Testis (tissue), 3 donors: Measurements from ENCODE around the gene SLC26A11. TPM values are rescaled to one million over a fixed set of nuclear protein-coding genes. Genes with fewer than 3 reads are reported as not detected.

ENCODE experiments used
- DNase-seq: peaks from one replicate; pipeline ENCODE4 v3.0.0-alpha.2; 2019
- H3K27ac ChIP-seq, 2 donors: fragments of 200-600 bp; sonication (generic); one replicate each; pipeline ENCODE4 v1.5.1; 2019
- H3K27me3 ChIP-seq: fragments of 200-600 bp; sonication (generic); one replicate; pipeline ENCODE4 v1.5.1; 2019
- H3K36me3 ChIP-seq: fragments of 200-600 bp; sonication (generic); one replicate; pipeline ENCODE4 v1.5.1; 2017; ENCODE audit warnings: low read depth; ENCODE audit errors: missing control alignments
- H3K4me1 ChIP-seq: fragments of 200-600 bp; sonication (generic); one replicate; pipeline ENCODE4 v1.5.1; 2019
- H3K4me3 ChIP-seq, 2 donors: fragments of 200-600 bp; sonication (generic); one replicate each; pipeline ENCODE4 v1.5.1; 2017 to 2019
- H3K9me3 ChIP-seq: fragments of 200-600 bp; sonication (generic); one replicate; pipeline ENCODE4 v1.5.1; 2017
- CTCF ChIP-seq, 3 experiments: fragments of 450-650 bp in 2 of 3; fragments of 200-600 bp in 1 of 3; sonication (generic) in 1 of 3; IDR thresholded peaks; one replicate each; pipeline ENCODE4 v1.5.1; 2016 to 2019; ENCODE audit warnings: antibody characterized with exemption in 3 of 3, mild to moderate bottlenecking in 2 of 3, moderate library complexity in 1 of 3
- POLR2A ChIP-seq: fragments of 450-650 bp; IDR thresholded peaks from one replicate; pipeline ENCODE4 v1.6.1; 2017; ENCODE audit warnings: antibody characterized with exemption, mild to moderate bottlenecking, moderate library complexity
- WGBS, 2 donors: methylation state at CpG; one replicate each; pipeline ENCODE4 v1.1.5; 2018; 5-methylcytosine and 5-hydroxymethylcytosine counted together
- intact Hi-C: fragments of 100-400 bp; cut with DNase I; formaldehyde crosslinking; loops from one replicate; pipeline ENCODE4 v1.15.1; 2023; ENCODE audit warnings: low total_unique reads
- polyA plus RNA-seq: library from polyadenylated mRNA; stranded (reverse); fragments of 350-450 nt; fragmentation: Illumina TruSeq; extraction: RNeasy Lipid Tissue Mini Kit (QIAGEN cat#74804); gene quantifications from one replicate; pipeline ENCODE4 v1.2.3, GENCODE V29; 2014; ENCODE audit warnings: low read depth, low replicate concordance; ENCODE audit not compliant: insufficient read depth
- total RNA-seq, 2 donors: library from RNA; depleted of rRNA; stranded (reverse); fragments of >200 nt; gene quantifications; one replicate each; pipeline ENCODE4 v1.2.3, GENCODE V29; 2016

The SLC26A11 gene
- total and polyA plus RNA-seq, 3 donors from 2014 or later: 8.4 to 19.0 (median 16.9) TPM

GRCh38 chr17:80287038-80287437, 66.8 kb downstream of the SLC26A11 start:
- WGBS, 2 donors: 85 to 89% methylated on average over 7 to 9 of the region's 9 CpGs
- H3K9me3 ChIP-seq: no peaks in the 10 kb centered on the region
- no peak overlapping the region for H3K4me3 ChIP-seq
- no peaks in the 10 kb centered on the region for H3K27me3 ChIP-seq
- no peak overlapping the region for H3K27ac ChIP-seq
- H3K4me1 ChIP-seq: peaks cover 6% of the 10 kb centered on the region
- DNase-seq: no peak
- intact Hi-C loops: no loop called here
- no peak for TF ChIP-seq POLR2A
- no peaks in the 10 kb centered on the region for H3K36me3 ChIP-seq

- Histone ChIP-seq H3K36me3 (no peaks in the 10 kb centered on the region), H3K27ac (peak overlapping the region in 1 of 2 donors; percentile 14)
- intact Hi-C loops: no loop called here
These were observed 67.8 kb downstream of the SLC26A11 start for GRCh38 chr17:80287806-80288567.

DNA sequence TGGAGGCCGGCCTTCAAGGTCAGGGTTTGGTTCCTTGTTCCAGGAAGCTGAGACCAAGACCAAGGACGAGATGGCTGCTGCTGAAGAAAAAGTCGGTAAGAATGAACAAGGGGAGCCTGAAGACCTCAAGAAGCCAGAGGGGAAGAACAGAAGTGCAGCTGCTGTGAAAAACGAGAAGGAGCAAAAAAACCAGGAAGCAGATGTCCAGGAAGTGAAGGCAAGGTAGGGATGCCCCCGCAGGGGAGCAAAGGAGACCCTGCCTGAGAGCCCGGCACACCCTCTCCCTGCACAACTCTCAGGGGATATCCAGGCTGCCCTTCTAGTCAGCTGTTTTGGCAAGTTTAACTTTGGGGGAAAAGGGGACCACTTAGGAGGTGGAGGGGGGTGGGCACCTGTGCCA, 69.4 kb downstream of the SLC26A11 start:
- peak overlapping the region in 1 of 2 donors; percentile 60 for H3K27ac ChIP-seq
- TF ChIP-seq CTCF (IDR thresholded peaks at IDR 0.05) (peak in 1 of 3 experiments; percentile 6), POLR2A (no peak)
- H3K9me3 ChIP-seq: no peaks in the 10 kb centered on the region
- H3K36me3 ChIP-seq: no peaks in the 10 kb centered on the region
- 40 to 41% methylated on average over 6 of the region's 6 CpGs for WGBS, 2 donors
- DNase-seq: no peak
- H3K27me3 ChIP-seq: no peaks in the 10 kb centered on the region
- H3K4me3 ChIP-seq: no peak overlapping the region
- intact Hi-C loops: no loop called here
- H3K4me1 ChIP-seq: peaks cover 3% of the 10 kb centered on the region

More at GRCh38 chr17:80287806-80288567, 67.8 kb downstream of the SLC26A11 start:
- Histone ChIP-seq H3K9me3 (no peaks in the 10 kb centered on the region), H3K4me1 (peaks cover 6% of the 10 kb centered on the region), H3K4me3 (no peak overlapping the region), H3K27me3 (no peaks in the 10 kb centered on the region)
- no peak for DNase-seq
- TF ChIP-seq POLR2A: no peak
- TF ChIP-seq CTCF (IDR thresholded peaks at IDR 0.05): no peak
- WGBS, 2 donors: 79 to 92% methylated on average over 9 to 19 of the region's 22 CpGs

- H3K9me3 ChIP-seq: no peaks in the 10 kb centered on the region
- H3K36me3 ChIP-seq: no peaks in the 10 kb centered on the region
- H3K27ac ChIP-seq: no peak overlapping the region
- peaks cover 3% of the 10 kb centered on the region for H3K4me1 ChIP-seq
- H3K27me3 ChIP-seq: no peaks in the 10 kb centered on the region
- TF ChIP-seq POLR2A (no peak), CTCF (IDR thresholded peaks at IDR 0.05) (no peak)
- DNase-seq: no peak
- 65 to 85% methylated on average over 22 to 25 of the region's 25 CpGs for WGBS, 2 donors
- intact Hi-C loops: no loop called here
- H3K4me3 ChIP-seq: no peak overlapping the region
These were observed 69.9 kb downstream of the SLC26A11 start for GRCh38 chr17:80290156-80290555.

DNA sequence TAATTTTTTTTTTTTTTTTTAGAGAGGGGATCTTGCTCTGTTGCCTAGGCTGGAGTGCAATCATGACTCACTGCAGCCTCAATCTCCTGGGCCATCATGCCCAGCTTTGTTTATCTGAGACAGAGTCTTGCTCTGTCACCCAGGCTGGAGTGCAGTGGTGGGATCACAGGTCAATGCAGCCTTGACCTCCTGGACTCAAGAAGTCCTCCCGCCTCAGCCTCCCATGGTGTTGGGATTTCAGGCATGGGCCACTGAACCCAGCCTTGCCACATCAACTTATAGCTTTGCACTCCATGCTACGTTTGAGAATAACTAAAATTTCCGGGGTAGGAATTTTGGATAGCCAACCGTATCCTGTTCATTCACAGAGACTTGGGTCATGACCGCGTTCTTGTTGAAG, 71.0 kb downstream of the SLC26A11 start:
- no peaks in the 10 kb centered on the region for H3K27me3 ChIP-seq
- DNase-seq: no peak
- WGBS, 2 donors: 93 to 98% methylated on average over 6 of the region's 6 CpGs
- no peaks in the 10 kb centered on the region for H3K36me3 ChIP-seq
- no peaks in the 10 kb centered on the region for H3K9me3 ChIP-seq
- peaks cover 3% of the 10 kb centered on the region for H3K4me1 ChIP-seq
- H3K4me3 ChIP-seq: no peak overlapping the region
- intact Hi-C loops: no loop called here
- TF ChIP-seq CTCF (IDR thresholded peaks at IDR 0.05): no peak
- TF ChIP-seq POLR2A: no peak
- no peak overlapping the region for H3K27ac ChIP-seq
